DND-41 (cell line): ENCODE results near the gene JAKMIP1.

Source experiments
- ATAC-seq: fragments of 200-7000 bp; cut with Tn5 transposase; 3 replicates; pipeline ENCODE4 v1.9.1; 2021; ENCODE audit warnings: low read depth; ENCODE audit not compliant: insufficient read depth
- DNase-seq: peaks from one replicate; pipeline ENCODE4 v3.0.0-alpha.2; 2020
- H2AFZ ChIP-seq: 2 replicates; pipeline ENCODE4 v1.6.0; 2012; ENCODE audit warnings: low read depth, low read length
- H3K27ac ChIP-seq: 2 replicates; pipeline ENCODE4 v1.5.1; 2012; ENCODE audit warnings: low read length, inconsistent platforms
- H3K27me3 ChIP-seq: fragments of 200-600 bp; sonication (generic); 2 replicates; pipeline ENCODE4 v1.6.0; 2012; ENCODE audit warnings: low read length, mild to moderate bottlenecking, inconsistent platforms; ENCODE audit not compliant: insufficient read depth, poor library complexity
- H3K36me3 ChIP-seq: 2 replicates; pipeline ENCODE4 v1.5.1; 2012; ENCODE audit warnings: low read length, inconsistent platforms; ENCODE audit not compliant: insufficient read depth
- H3K4me1 ChIP-seq: 2 replicates; pipeline ENCODE4 v1.5.1; 2012; ENCODE audit warnings: mild to moderate bottlenecking, low read length; ENCODE audit not compliant: insufficient read depth
- H3K4me2 ChIP-seq: 2 replicates; pipeline ENCODE4 v1.6.0; 2012; ENCODE audit warnings: mild to moderate bottlenecking, moderate library complexity, low read length, inconsistent platforms; ENCODE audit not compliant: insufficient read depth
- H3K4me3 ChIP-seq, 2 experiments: fragments of 200-600 bp in 1 of 2; shearing (Covaris generic) in 1 of 2; 2 replicates each; pipeline ENCODE4 v1.5.1; 2012 to 2016; ENCODE audit warnings: inconsistent platforms in 2 of 2, low read length in 2 of 2, mild to moderate bottlenecking in 2 of 2, low read depth in 1 of 2, moderate library complexity in 1 of 2
- H3K79me2 ChIP-seq: 2 replicates; pipeline ENCODE4 v1.6.0; 2012; ENCODE audit warnings: low read length, inconsistent platforms; ENCODE audit not compliant: insufficient read depth
- H3K9ac ChIP-seq: 2 replicates; pipeline ENCODE4 v1.6.0; 2012; ENCODE audit warnings: low read depth, mild to moderate bottlenecking, inconsistent platforms, low read length, moderate library complexity
- H3K9me3 ChIP-seq: 2 replicates; pipeline ENCODE4 v1.5.1; 2012; ENCODE audit warnings: low read length, moderate library complexity, mild to moderate bottlenecking, inconsistent platforms; ENCODE audit not compliant: insufficient read depth, severe bottlenecking
- H4K20me1 ChIP-seq: 2 replicates; pipeline ENCODE4 v1.6.0; 2012; ENCODE audit warnings: low read length; ENCODE audit not compliant: insufficient read depth
- CTCF ChIP-seq: IDR thresholded peaks from 2 replicates; pipeline ENCODE4 v1.5.1; 2012; ENCODE audit warnings: borderline replicate concordance, low read length, moderate library complexity, mild to moderate bottlenecking; ENCODE audit not compliant: poor library complexity, severe bottlenecking; ENCODE audit errors: extremely low read depth
- EZH2 ChIP-seq: IDR thresholded peaks from 3 replicates; pipeline ENCODE4 v1.6.1; 2012; ENCODE audit warnings: borderline replicate concordance, low read depth, mild to moderate bottlenecking, moderate library complexity, low read length, inconsistent platforms; ENCODE audit not compliant: severe bottlenecking

JAKMIP1 gene

GRCh38 chr4:6195602-6196319, 4.6 kb downstream of the JAKMIP1 start:
- no peaks in the 10 kb centered on the region for H3K9me3 ChIP-seq
- H3K4me1 ChIP-seq: no peaks in the 10 kb centered on the region
- H3K4me2 ChIP-seq: no peak overlapping the region
- H4K20me1 ChIP-seq: no peaks in the 10 kb centered on the region
- no peak overlapping the region for H2AFZ ChIP-seq
- TF ChIP-seq CTCF (no peak), EZH2 (no peak)
- H3K79me2 ChIP-seq: no peaks in the 10 kb centered on the region
- no peak overlapping the region for H3K4me3 ChIP-seq
- H3K9ac ChIP-seq: no peak overlapping the region
- no peak for DNase-seq
- no peaks in the 10 kb centered on the region for H3K36me3 ChIP-seq
- ATAC-seq: no peak
- no peak overlapping the region for H3K27ac ChIP-seq
- H3K27me3 ChIP-seq: no peaks in the 10 kb centered on the region

GRCh38 chr4:6194458-6195195, 5.7 kb downstream of the JAKMIP1 start:
- no peak for TF ChIP-seq EZH2
- no peak for TF ChIP-seq CTCF
- Histone ChIP-seq H3K36me3 (no peaks in the 10 kb centered on the region), H3K4me3 (no peak overlapping the region), H3K4me2 (no peak overlapping the region), H3K4me1 (no peaks in the 10 kb centered on the region), H4K20me1 (no peaks in the 10 kb centered on the region), H3K27ac (no peak overlapping the region), H2AFZ (no peak overlapping the region), H3K9me3 (no peaks in the 10 kb centered on the region), H3K27me3 (no peaks in the 10 kb centered on the region), H3K9ac (no peak overlapping the region), H3K79me2 (no peaks in the 10 kb centered on the region)
- ATAC-seq (no peak), DNase-seq (no peak)

GRCh38 chr4:6193399-6193798, 7.0 kb downstream of the JAKMIP1 start:
- Histone ChIP-seq H3K79me2 (no peaks in the 10 kb centered on the region), H3K27ac (no peak overlapping the region), H3K36me3 (no peaks in the 10 kb centered on the region), H3K27me3 (no peaks in the 10 kb centered on the region), H3K9me3 (no peaks in the 10 kb centered on the region), H3K4me3 (no peak overlapping the region), H3K9ac (no peak overlapping the region), H3K4me1 (no peaks in the 10 kb centered on the region), H4K20me1 (no peaks in the 10 kb centered on the region), H3K4me2 (no peak overlapping the region), H2AFZ (no peak overlapping the region)
- DNase-seq (no peak), ATAC-seq (no peak)
- TF ChIP-seq CTCF (no peak), EZH2 (no peak)
